Renal cortex interstitium (tissue), 11 donors: ENCODE measurements around the gene PTPRU. TPM values are rescaled to one million over a fixed set of nuclear protein-coding genes. Genes with fewer than 3 reads are reported as not detected.

Experiments
- DNase-seq, 11 donors: peaks; one replicate each; pipeline ENCODE4 v3.0.0-alpha.2; 2013; ENCODE audit warnings: low read depth in 9 of 11, low spot score in 4 of 11; ENCODE audit errors: extremely low read depth in 1 of 11
- polyA plus RNA-seq, 3 donors: library from polyadenylated mRNA; unstranded; fragments of 120-200 nt; gene quantifications; one replicate each; pipeline ENCODE4 v1.2.1, GENCODE V29; 2013; ENCODE audit not compliant: insufficient read length in 3 of 3

PTPRU gene
- polyA plus RNA-seq, 3 donors: 11.9 to 19.4 (median 15.4) TPM

DNA sequence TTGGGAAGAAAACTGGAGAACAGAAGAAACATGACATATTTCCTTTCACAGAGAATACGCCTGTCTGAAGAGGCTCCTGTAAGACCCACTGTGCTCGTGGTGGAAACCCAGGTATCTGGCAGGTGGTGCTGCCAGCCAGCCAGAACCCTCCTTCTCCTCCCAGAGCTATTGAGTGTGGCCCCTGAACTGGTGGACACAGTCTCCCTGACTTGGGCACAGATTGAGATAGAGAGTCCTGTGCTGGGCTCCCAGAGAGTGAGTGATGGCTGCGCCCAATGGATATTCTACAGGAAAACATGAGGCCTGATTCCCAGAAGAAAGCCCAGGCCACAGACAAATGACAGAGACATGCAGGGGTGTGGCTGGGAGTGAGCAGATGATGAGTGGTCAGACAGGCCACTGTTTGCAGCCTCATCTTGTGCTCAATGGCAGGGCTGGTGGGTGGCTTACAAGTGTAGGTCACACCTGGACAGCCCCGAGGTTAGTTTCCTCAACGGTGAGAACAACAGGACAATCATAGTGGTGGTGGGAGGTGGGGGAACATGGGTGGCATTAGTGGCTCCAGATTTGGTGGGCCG, 127.9 kb downstream of the PTPRU start:
- DNase-seq: no peak

DNA sequence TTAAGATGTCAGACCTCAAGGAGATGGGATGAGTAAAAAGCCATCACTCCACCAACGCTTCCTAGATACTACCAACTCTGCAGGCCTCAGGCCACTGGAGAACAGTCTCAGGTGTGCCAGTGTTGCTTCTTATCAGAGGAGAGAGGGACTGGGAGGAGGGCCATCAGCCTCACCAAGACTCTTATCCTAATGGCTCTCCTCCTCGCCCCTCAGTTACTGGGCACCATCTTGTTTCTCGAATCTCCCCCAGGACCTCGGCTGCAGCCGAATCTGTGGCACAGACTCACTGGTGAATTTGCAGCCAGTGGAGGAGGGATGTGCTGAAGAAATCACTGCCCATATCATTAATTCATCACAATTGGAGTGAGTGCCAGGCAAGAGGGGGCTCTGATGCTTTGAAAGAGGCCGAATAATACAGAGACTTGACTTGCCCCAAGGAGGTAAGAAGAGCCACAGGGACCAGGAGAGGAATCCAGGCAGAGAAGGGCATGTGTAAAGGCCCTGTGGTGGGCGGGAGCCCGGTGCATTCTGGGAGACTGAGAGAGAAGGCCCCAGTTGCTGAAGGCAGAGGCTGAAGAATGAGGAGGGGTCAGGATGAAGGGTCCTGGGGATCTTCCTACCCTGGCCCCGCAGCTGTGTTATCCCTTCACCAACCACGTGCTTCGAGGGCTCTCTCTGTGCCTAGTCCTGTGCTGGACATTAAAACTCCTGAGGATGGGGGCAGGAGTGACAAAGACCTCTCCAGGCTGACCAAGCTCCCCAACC, 129.8 kb downstream of the PTPRU start:
- DNase-seq: no peak

DNA sequence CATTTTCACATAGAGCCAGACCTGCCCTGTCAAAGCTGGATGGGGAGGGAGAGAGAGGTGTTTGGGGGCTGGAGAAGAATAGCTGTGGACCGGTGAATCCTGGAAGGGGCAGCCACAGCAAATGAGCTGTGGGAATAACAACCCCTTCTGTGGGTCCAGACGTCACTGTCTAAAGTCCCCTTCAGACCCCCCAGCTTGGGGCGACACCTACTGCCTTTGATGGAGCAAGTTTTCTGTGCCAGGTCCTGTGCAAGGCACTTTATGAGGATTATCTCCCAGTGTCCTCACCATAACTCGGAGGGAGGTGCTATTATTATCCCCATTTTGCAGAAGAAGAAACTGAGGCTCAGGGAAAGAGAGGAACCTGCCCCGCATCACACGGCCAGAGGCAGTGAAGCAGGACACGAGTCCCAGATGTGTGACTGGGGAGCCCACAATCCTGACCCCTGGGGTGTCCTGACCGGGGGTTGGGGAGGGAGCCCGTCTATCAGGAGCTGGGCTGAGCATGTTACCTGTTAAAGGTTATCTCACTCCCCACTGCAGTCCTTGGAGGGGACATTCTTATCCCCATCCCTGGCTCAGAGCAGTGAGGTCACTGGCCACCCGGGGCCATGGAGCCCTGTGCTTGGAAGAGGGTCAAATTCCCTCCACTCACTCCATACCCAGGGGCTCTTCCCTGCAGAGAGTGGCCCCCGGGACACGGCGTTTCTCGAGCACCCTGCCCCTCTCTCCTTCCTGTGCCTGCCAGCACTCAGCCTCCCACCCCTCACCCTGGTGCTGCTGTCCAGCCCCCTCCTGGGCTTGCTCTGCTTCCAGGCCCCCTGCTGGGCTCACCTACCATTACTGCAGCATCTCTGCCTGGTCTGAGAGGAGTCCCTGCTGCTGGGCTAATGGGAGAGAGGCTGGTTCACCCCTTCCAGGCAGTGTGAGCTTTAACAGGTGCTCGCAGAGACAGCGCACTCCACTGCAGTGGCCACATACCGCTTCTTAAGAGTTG, 132.9 kb downstream of the PTPRU start:
- no peak for DNase-seq

DNA sequence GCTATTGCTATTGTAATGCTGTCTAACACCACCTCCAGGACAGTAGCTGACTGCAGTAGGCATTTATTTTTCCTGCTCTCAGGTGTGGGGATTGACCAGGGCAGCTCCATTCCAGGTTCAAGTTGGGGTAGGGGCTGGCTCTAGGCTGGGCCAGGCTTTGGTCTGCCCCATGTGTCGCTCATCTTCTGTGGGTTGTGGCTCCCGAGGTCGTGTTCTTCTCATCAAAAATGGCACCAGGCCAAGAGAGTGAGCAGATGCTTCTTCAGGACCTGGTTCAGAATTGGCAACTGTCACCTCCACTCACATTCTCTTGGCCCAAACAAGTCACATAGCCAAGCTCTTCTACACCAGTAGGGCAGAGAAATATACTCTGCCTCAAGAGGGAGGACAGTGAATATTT, 133.7 kb downstream of the PTPRU start:
- DNase-seq: no peak

DNA sequence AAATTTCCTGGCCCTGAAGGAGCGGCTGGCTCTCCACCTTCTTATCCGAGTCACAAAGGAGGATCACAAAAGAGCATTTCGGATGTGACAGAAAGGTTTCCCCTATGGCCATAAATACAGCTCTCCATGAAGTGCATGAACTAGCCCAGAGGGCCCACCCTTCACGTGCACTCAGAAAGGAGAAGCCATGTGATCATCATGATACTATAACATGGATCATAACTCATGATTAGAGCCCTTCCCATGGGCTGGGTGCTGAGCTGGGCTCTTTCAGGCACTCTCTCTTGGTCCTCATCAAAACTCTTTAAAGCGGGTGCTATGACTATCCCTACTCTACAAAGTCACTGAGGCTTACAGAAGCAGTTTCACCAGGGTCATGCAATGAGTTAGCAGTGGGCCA, 135.0 kb downstream of the PTPRU start:
- DNase-seq: no peak

DNA sequence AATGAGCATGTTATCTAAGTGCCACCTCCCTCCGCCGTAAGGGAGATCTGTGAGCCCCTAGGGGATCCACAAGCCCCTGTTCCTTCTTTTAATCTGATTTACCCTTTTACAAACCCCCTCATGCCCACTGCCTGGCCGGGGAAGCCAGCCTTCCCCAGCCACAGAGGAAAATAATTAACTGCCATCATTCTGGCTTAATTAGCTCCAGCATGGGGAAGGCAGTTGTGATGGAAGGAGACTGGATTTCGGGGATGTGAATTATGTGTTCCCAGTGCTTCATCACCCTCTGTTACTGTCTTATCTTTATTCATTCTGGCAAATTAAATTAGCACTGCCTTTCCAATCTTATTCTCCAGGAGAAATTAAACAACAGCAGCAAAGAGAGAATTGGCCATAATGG, 135.8 kb downstream of the PTPRU start:
- no peak for DNase-seq

Other genes with a start within 250 kb of the PTPRU start
- 10 to 100 TPM; 16.1 to 17.5 (median 16.4) TPM for gene TMEM200B, start 112.6 kb upstream of the PTPRU start, polyA plus RNA-seq
- gene SRSF4, start 54.6 kb upstream of the PTPRU start, polyA plus RNA-seq: 100 to 1,000 TPM; 114 to 128 (median 117) TPM
- gene MECR, start 5.6 kb upstream of the PTPRU start, polyA plus RNA-seq: 10 to 100 TPM; 28.1 to 37.0 (median 33.2) TPM